Fibroblast of the aortic adventitia (primary cell): ENCODE measurements around the gene PPP2R2C. TPM values are rescaled to one million over a fixed set of nuclear protein-coding genes. Genes with fewer than 3 reads are reported as not detected.

ENCODE experiments used
- DNase-seq: peaks from one replicate; pipeline ENCODE4 v3.0.0-alpha.2; 2010; ENCODE audit warnings: low read depth
- H3K4me3 ChIP-seq: 2 replicates; pipeline ENCODE4 v1.5.1; 2011; ENCODE audit warnings: low read depth, mild to moderate bottlenecking, control low read depth, low read length, moderate library complexity
- CTCF ChIP-seq: IDR thresholded peaks from 2 replicates; pipeline ENCODE4 v1.5.1; 2011; ENCODE audit warnings: mild to moderate bottlenecking, low read length, control low read depth, inconsistent platforms; ENCODE audit not compliant: insufficient read depth
- total RNA-seq: library from RNA; depleted of rRNA; stranded (reverse); fragments of >200 nt; gene quantifications from 2 replicates; pipeline ENCODE4 v1.2.3, GENCODE V29; 2012; ENCODE audit warnings: low replicate concordance

The PPP2R2C gene
- total RNA-seq, 1 donor, result not detected

DNA sequence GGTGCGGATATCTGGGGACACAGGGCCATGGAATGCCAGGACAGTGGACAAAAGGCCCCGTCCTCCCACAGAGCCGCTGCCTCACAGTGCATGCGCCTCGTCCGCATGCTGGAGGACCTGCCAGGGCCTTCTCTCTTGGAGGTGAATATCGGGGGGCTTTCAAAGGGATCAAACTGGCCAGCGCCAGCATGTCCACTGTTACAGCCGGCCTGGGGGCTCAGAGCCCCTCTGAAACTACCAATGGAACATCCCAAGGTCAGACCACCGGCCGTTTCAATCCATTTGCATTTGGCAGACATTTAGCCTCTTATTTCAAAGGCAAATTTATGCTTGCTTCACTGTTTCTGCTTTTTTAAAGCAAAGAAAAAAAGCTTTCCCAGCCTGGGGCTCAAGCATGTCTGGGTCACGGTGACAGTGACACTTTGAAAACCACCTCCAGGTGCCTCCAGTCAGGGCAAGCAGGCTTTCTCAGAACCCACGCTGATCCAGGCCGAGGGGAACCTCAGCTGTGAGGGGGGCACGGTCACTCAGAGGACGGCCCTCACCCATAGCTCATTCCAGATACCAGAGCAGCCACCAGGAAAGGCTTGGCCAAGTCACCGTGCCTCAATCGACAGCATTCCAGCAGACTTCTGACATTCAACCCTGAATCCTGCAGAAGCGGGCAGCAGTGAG, 57.2 kb downstream of the PPP2R2C start:
- TF ChIP-seq CTCF, result no peak
- DNase-seq, result no peak
- no peak overlapping the region for H3K4me3 ChIP-seq

DNA sequence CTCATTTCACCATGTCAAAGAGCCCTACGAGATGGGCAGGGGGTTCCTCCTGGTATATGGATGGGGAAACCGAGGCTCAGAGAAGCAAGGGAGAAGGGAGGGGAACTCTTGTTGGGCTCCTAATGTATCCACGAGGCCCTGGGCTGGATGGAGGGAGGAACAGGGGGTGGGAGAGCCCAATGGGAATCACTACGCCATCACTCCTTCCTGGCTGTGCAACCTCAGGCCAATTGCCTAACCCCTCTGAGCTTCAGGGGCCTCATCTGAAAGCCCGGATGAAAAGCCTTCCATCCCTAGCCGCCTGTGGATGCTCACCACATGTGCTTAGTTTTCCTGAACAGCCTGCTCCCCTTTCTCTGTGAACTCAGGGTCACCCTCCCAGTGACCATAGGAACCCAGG, 57.8 kb downstream of the PPP2R2C start:
- H3K4me3 ChIP-seq, result no peak overlapping the region
- no peak for TF ChIP-seq CTCF

DNA sequence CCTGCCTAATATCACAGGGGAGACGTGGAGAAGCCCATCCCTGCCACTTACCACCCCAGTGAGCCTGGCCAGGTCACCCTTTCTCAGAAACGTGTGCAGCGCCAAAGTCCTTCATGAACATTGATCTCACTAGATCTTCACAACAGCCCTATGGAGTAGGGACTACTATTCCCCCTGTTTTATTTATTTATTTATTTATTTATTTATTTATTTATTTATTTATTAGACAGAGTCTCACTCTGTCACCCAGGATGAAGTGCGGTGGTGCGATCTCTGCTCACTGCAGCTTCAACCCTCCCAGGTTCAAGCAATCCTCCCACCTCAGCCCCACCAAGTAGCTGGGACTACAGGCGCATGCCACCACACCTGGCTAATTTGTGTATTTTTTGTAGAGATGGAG, 61.8 kb downstream of the PPP2R2C start:
- TF ChIP-seq CTCF, result no peak
- DNase-seq, result no peak
- no peak overlapping the region for H3K4me3 ChIP-seq

More for the DNA sequence above, 57.8 kb downstream of the PPP2R2C start:
- DNase-seq, result no peak

- DNase-seq, result no peak
- no peak overlapping the region for H3K4me3 ChIP-seq
- TF ChIP-seq CTCF, result no peak
These were observed 62.3 kb downstream of the PPP2R2C start for GRCh38 chr4:6410068-6410467.

DNA sequence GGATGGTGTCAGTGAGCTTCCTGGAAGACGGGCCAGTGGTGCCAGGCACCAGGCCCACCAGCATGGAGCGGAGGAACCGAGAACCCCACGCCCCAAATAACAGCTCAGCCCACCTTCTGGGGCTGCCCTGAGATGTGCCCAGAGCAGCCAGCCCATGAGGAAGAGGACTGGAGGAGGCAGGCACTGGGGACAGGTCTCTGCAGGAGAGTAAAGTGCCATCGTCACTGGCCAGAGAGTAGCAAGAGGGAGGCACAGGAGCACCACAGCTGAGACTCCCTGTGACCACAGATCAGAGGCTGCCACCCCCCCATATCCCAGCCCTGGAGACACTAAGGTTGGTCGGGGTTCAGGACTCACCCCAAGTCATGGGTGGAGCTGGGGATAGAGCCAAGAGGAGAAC, 63.0 kb downstream of the PPP2R2C start:
- H3K4me3 ChIP-seq, result no peak overlapping the region
- no peak for TF ChIP-seq CTCF
- DNase-seq, result no peak

- no peak for DNase-seq
- TF ChIP-seq CTCF, result no peak
- no peak overlapping the region for H3K4me3 ChIP-seq
These were observed 64.2 kb downstream of the PPP2R2C start for GRCh38 chr4:6408263-6408662.

GRCh38 chr4:6405397-6405706, 67.1 kb downstream of the PPP2R2C start:
- DNase-seq, result no peak

More at GRCh38 chr4:6405397-6405706, 67.1 kb downstream of the PPP2R2C start:
- no peak overlapping the region for H3K4me3 ChIP-seq
- no peak for TF ChIP-seq CTCF
